GM23248 (cell line): Measurements from ENCODE around the gene TBATA. TPM values are rescaled to one million over a fixed set of nuclear protein-coding genes. Genes with fewer than 3 reads are reported as not detected.
A peak's percentile ranks its signal among the peaks of the same experiment; 100 is the strongest.

Experiments
- DNase-seq: peaks from one replicate; pipeline ENCODE4 v3.0.0-alpha.2; 2015
- H2AFZ ChIP-seq: fragments of 200-600 bp; sonication (generic); 2 replicates; pipeline ENCODE4 v1.6.1; 2016; ENCODE audit warnings: antibody characterized with exemption
- H3F3A ChIP-seq: fragments of 200-600 bp; sonication (generic); 2 replicates; pipeline ENCODE4 v1.6.1; 2016; ENCODE audit warnings: mild to moderate bottlenecking, antibody characterized with exemption, mixed run types; ENCODE audit not compliant: insufficient read depth
- H3K27ac ChIP-seq: fragments of 200-600 bp; sonication (generic); 2 replicates; pipeline ENCODE4 v1.5.1; 2016; ENCODE audit warnings: mild to moderate bottlenecking
- H3K27me3 ChIP-seq: fragments of 200-600 bp; sonication (generic); replicated peaks from 2 replicates; pipeline ENCODE4 v1.6.1; 2016; ENCODE audit warnings: mild to moderate bottlenecking; ENCODE audit not compliant: insufficient read depth
- H3K36me3 ChIP-seq: fragments of 200-600 bp; sonication (generic); 2 replicates; pipeline ENCODE4 v1.6.1; 2016; ENCODE audit warnings: low read depth, mild to moderate bottlenecking
- H3K4me1 ChIP-seq: fragments of 200-600 bp; sonication (generic); 2 replicates; pipeline ENCODE4 v1.6.1; 2016; ENCODE audit warnings: mild to moderate bottlenecking; ENCODE audit not compliant: insufficient read depth
- H3K4me2 ChIP-seq: fragments of 200-600 bp; sonication (generic); one replicate; pipeline ENCODE4 v1.6.1; 2016; ENCODE audit warnings: mild to moderate bottlenecking; ENCODE audit not compliant: unreplicated experiment
- H3K4me3 ChIP-seq: fragments of 200-600 bp; sonication (generic); 2 replicates; pipeline ENCODE4 v1.5.1; 2016; ENCODE audit warnings: mild to moderate bottlenecking
- H3K79me2 ChIP-seq: fragments of 200-600 bp; sonication (generic); 2 replicates; pipeline ENCODE4 v1.6.1; 2016; ENCODE audit warnings: mild to moderate bottlenecking; ENCODE audit not compliant: insufficient read depth
- H3K9ac ChIP-seq: fragments of 200-600 bp; sonication (generic); 2 replicates; pipeline ENCODE4 v1.6.1; 2016; ENCODE audit warnings: mild to moderate bottlenecking
- H3K9me2 ChIP-seq: fragments of 200-600 bp; sonication (generic); 2 replicates; pipeline ENCODE4 v1.6.1; 2016; ENCODE audit warnings: mixed run types, mild to moderate bottlenecking, moderate library complexity; ENCODE audit not compliant: insufficient read depth
- H3K9me3 ChIP-seq: fragments of 200-600 bp; sonication (generic); one replicate; pipeline ENCODE4 v1.6.1; 2017; ENCODE audit warnings: low read depth
- H4K20me1 ChIP-seq: fragments of 200-600 bp; sonication (generic); 2 replicates; pipeline ENCODE4 v1.6.0; 2016; ENCODE audit not compliant: insufficient read depth
- EZH2 ChIP-seq: fragments of 200-600 bp; sonication (generic); IDR thresholded peaks from 2 replicates; pipeline ENCODE4 v1.6.1; 2018; ENCODE audit warnings: antibody characterized with exemption, mild to moderate bottlenecking; ENCODE audit not compliant: insufficient read depth, poor library complexity, severe bottlenecking
- EZH2phosphoT487 ChIP-seq: fragments of 200-600 bp; sonication (generic); IDR thresholded peaks from 2 replicates; pipeline ENCODE4 v1.6.1; 2018; ENCODE audit warnings: antibody characterized with exemption, moderate library complexity, mild to moderate bottlenecking, low read depth; ENCODE audit not compliant: insufficient read depth
- WGBS, 2 experiments: methylation state at CpG; one replicate each; pipeline ENCODE4 v1.1.6; 2015 to 2017; ENCODE audit warnings: low lambda C conversion rate in 2 of 2, low coverage in 1 of 2; ENCODE audit errors: missing lambda C conversion rate in 2 of 2; 5-methylcytosine and 5-hydroxymethylcytosine counted together
- in situ Hi-C: fragments of 300-500 bp; cut with MboI; formaldehyde crosslinking; loops from 2 replicates; pipeline ENCODE4 v1.15.0; 2020
- polyA plus RNA-seq: library from polyadenylated mRNA; unstranded; fragments of >200 nt; fragmentation: Nextera tagmentation; extraction: Ambion mirVana; gene quantifications from 2 replicates; pipeline ENCODE4 v1.2.1, GENCODE V29; 2016
- total RNA-seq: library from RNA; depleted of rRNA; stranded (reverse); fragments of >200 nt; shearing (Covaris generic); gene quantifications from 2 replicates; pipeline ENCODE4 v1.2.3, GENCODE V29; 2014

The TBATA gene
- total and polyA plus RNA-seq, 2 experiments from 2014 or later, result not detected

- H4K20me1 ChIP-seq, result no peaks in the 10 kb centered on the region
- H3K27me3 ChIP-seq, result peaks cover 16% of the 10 kb centered on the region; the same call in 1 of the 2 replicates
- no peak for DNase-seq
- WGBS, 2 experiments, result 25 to 31% methylated on average over 1 of the region's 1 CpG
- 0 out of 2 replicates have a peak, but pooled peaks cover 8% of the 10 kb centered on the region for H3K4me1 ChIP-seq
- no peaks in the 10 kb centered on the region for H3K9me3 ChIP-seq
- no peak overlapping the region for H3K4me3 ChIP-seq
- no peak overlapping the region for H2AFZ ChIP-seq
- no peak overlapping the region for H3K27ac ChIP-seq
- H3K9ac ChIP-seq, result no peak overlapping the region
- no peaks in the 10 kb centered on the region for H3K9me2 ChIP-seq
- in situ Hi-C loops, result no loop called here
- H3F3A ChIP-seq, result no peaks in the 10 kb centered on the region
- H3K36me3 ChIP-seq, result no peaks in the 10 kb centered on the region
- TF ChIP-seq EZH2 (no peak), EZH2phosphoT487 (no peak)
- no peaks in the 10 kb centered on the region for H3K79me2 ChIP-seq
- no peak overlapping the region for H3K4me2 ChIP-seq
These were observed 10.4 kb upstream of the TBATA start for GRCh38 chr10:70795613-70796012.

- 63 to 69% methylated on average over 5 of the region's 5 CpGs for WGBS, 2 experiments
- Histone ChIP-seq H3K9ac (no peak overlapping the region), H3K4me3 (no peak overlapping the region), H3F3A (no peaks in the 10 kb centered on the region), H4K20me1 (no peaks in the 10 kb centered on the region), H3K9me2 (no peaks in the 10 kb centered on the region), H3K27ac (no peak overlapping the region), H3K36me3 (no peaks in the 10 kb centered on the region), H3K4me1 (0 out of 2 replicates have a peak, but pooled peaks cover 6% of the 10 kb centered on the region), H3K27me3 (peaks cover 13% of the 10 kb centered on the region; the same call in 1 of the 2 replicates), H3K9me3 (no peaks in the 10 kb centered on the region), H3K4me2 (no peak overlapping the region), H3K79me2 (no peaks in the 10 kb centered on the region), H2AFZ (no peak overlapping the region)
- DNase-seq, result no peak
- TF ChIP-seq EZH2, result no peak
- TF ChIP-seq EZH2phosphoT487, result no peak
- in situ Hi-C loops, result no loop called here
These were observed 6.3 kb upstream of the TBATA start for GRCh38 chr10:70791386-70792039.

GRCh38 chr10:70786799-70787415, 1.7 kb upstream of the TBATA start:
- no peaks in the 10 kb centered on the region for H3K36me3 ChIP-seq
- no peak overlapping the region for H3K9ac ChIP-seq
- peak; percentile 70 for DNase-seq
- H3K27me3 ChIP-seq, result no peaks in the 10 kb centered on the region; the same call in 1 of the 2 replicates
- 13 to 15% methylated on average over 5 of the region's 5 CpGs for WGBS, 2 experiments
- no peaks in the 10 kb centered on the region for H3K9me3 ChIP-seq
- no peaks in the 10 kb centered on the region for H3F3A ChIP-seq
- no peaks in the 10 kb centered on the region for H3K79me2 ChIP-seq
- no peak overlapping the region for H3K4me3 ChIP-seq
- H4K20me1 ChIP-seq, result no peaks in the 10 kb centered on the region
- TF ChIP-seq EZH2, result no peak
- TF ChIP-seq EZH2phosphoT487, result no peak
- H3K4me2 ChIP-seq, result peak overlapping the region; percentile 12
- H3K27ac ChIP-seq, result 0 out of 2 replicates have a peak overlapping the region, but pooled peaks have one; percentile 12
- no peaks in the 10 kb centered on the region for H3K9me2 ChIP-seq
- 0 out of 2 replicates have a peak, but pooled peaks cover 6% of the 10 kb centered on the region for H3K4me1 ChIP-seq
- H2AFZ ChIP-seq, result 0 out of 2 replicates have a peak overlapping the region, but pooled peaks have one; percentile 15
- in situ Hi-C loops, result no loop called here

DNA sequence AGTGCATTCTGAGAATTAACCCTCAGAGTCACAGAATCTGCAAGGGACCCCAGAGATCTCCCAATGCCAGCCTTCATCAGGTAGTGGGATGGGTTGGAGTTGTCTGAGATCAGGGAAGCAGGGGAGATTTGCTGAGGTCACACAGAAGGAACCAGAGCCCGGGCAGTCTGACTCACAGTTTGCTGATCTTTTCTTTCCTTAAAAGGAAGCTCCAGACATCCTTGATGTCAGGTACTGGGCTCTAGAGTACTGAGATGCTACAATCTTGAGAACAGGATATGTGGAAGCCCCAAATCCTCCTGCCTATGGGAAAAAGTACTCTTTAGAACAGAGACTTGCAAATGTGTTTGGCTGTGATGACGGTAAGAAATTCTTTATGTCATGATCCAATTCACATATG, 706 bp downstream of the TBATA start:
- 62 to 69% methylated on average over 2 of the region's 2 CpGs for WGBS, 2 experiments
- TF ChIP-seq EZH2 (no peak), EZH2phosphoT487 (no peak)
- in situ Hi-C loops, result no loop called here
- H3K79me2 ChIP-seq, result no peaks in the 10 kb centered on the region
- H3K27me3 ChIP-seq, result no peaks in the 10 kb centered on the region; the same call in 1 of the 2 replicates
- no peaks in the 10 kb centered on the region for H3F3A ChIP-seq
- no peaks in the 10 kb centered on the region for H3K36me3 ChIP-seq
- 0 out of 2 replicates have a peak, but pooled peaks cover 6% of the 10 kb centered on the region for H3K4me1 ChIP-seq
- no peaks in the 10 kb centered on the region for H3K9me3 ChIP-seq
- DNase-seq, result peak; percentile 32
- no peak overlapping the region for H3K4me2 ChIP-seq
- no peaks in the 10 kb centered on the region for H4K20me1 ChIP-seq
- no peak overlapping the region for H3K4me3 ChIP-seq
- H2AFZ ChIP-seq, result no peak overlapping the region
- H3K27ac ChIP-seq, result no peak overlapping the region
- no peak overlapping the region for H3K9ac ChIP-seq
- no peaks in the 10 kb centered on the region for H3K9me2 ChIP-seq
